ENCODE data around the gene SEC24D.

Gene SEC24D

DNA sequence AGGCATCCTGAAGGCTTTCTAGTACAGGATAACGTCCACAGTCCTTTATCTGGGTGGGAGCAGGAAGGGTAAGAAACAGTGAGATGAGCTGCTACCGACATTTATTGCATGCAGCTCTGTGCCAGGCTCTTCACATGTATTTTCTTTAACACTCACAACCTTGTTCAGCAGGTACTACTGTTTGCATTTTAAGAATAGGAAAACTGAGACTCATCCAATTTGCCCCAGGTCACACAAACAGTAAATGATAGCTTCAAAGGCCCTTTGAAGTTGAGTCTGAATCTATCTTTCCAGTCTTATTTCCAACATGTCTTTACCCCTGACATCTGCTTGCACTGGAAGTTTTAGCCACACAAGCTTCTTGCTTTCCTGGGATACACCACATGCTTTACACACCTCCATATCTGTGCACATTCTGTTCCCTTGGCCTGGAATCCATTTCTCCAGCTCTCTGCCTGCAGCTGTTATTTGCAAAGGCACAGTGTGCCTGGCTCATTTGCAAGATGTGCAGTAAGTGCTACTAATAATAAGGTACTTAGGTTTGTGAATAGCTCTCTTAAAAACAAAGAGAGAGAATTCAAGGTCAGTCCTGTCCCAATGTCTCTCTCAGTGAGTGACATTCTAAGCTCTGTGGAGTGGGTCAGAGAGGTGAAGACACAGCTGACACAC is 89.5 kb downstream of the SEC24D start:
- Histone ChIP-seq H3K36me3 (ENCODE audit: control insufficient read depth in 1 of 2, insufficient read depth in 2 of 2, low read length in 2 of 2) (peaks cover 26 to 37% of the 10 kb centered on the region in 2 experiments), H4K91ac (ENCODE audit: low read depth, low read length) (no peak overlapping the region), H4K8ac (ENCODE audit: low read depth, low read length) (no peak overlapping the region), H3K4me3 (ENCODE audit: low read depth, low read length) (no peak overlapping the region), H3K9me3 (ENCODE audit: insufficient read depth, low read depth, low read length) (no peaks in the 10 kb centered on the region), H4K12ac (ENCODE audit: low read depth, low read length) (no peak overlapping the region), H3K27ac (ENCODE audit: low read depth, low read length) (peak overlapping the region; percentile 27), H3K79me2 (ENCODE audit: control insufficient read depth, insufficient read depth, low read length, poor library complexity) (no peaks in the 10 kb centered on the region), H3K27me3 (ENCODE audit: insufficient read depth, low read length) (no peaks in the 10 kb centered on the region), H2AFZ (ENCODE audit: insufficient read depth, low read length, poor library complexity) (no peak overlapping the region), H2BK12ac (ENCODE audit: low read length) (no peak overlapping the region), H2BK5ac (ENCODE audit: low read depth, low read length, poor library complexity) (no peak overlapping the region), H2AK5ac (ENCODE audit: low read length) (no peak overlapping the region), H3K14ac (ENCODE audit: low read length) (no peak overlapping the region), H3K4me2 (ENCODE audit: low read length) (no peak overlapping the region), H3K23ac (ENCODE audit: low read length) (no peak overlapping the region), H3K79me1 (ENCODE audit: low read length) (peaks cover 3% of the 10 kb centered on the region), H3K18ac (ENCODE audit: low read length) (no peak overlapping the region), H2BK120ac (ENCODE audit: insufficient read depth, low read length, poor library complexity) (no peak overlapping the region), H3K4me1 (ENCODE audit: control insufficient read depth in 1 of 2, insufficient read depth in 2 of 2, low read length in 2 of 2) (peaks cover 4% of the 10 kb centered on the region in 2 experiments), H3K9ac (ENCODE audit: low read length) (no peak overlapping the region), H3K4ac (ENCODE audit: low read depth, low read length) (no peak overlapping the region)
- no CpG with 5 or more reads among the region's 2 CpGs for WGBS (ENCODE audit: extremely low coverage, insufficient coverage, insufficient read length)
- no peak for DNase-seq

GRCh38 chr4:118745357-118745756 is 90.6 kb downstream of the SEC24D start:
- Histone ChIP-seq H3K79me2 (ENCODE audit: control insufficient read depth, insufficient read depth, low read length, poor library complexity) (no peaks in the 10 kb centered on the region), H2BK12ac (ENCODE audit: low read length) (no peak overlapping the region), H2AK5ac (ENCODE audit: low read length) (no peak overlapping the region), H3K27me3 (ENCODE audit: insufficient read depth, low read length) (no peaks in the 10 kb centered on the region), H2BK5ac (ENCODE audit: low read depth, low read length, poor library complexity) (peak overlapping the region; percentile 66), H3K36me3 (ENCODE audit: control insufficient read depth in 1 of 2, insufficient read depth in 2 of 2, low read length in 2 of 2) (peaks cover 25 to 37% of the 10 kb centered on the region in 2 experiments), H4K91ac (ENCODE audit: low read depth, low read length) (no peak overlapping the region), H3K23ac (ENCODE audit: low read length) (no peak overlapping the region), H4K12ac (ENCODE audit: low read depth, low read length) (no peak overlapping the region), H3K4me3 (ENCODE audit: low read depth, low read length) (no peak overlapping the region), H3K18ac (ENCODE audit: low read length) (no peak overlapping the region), H3K9me3 (ENCODE audit: insufficient read depth, low read depth, low read length) (no peaks in the 10 kb centered on the region), H4K8ac (ENCODE audit: low read depth, low read length) (no peak overlapping the region), H2AFZ (ENCODE audit: insufficient read depth, low read length, poor library complexity) (no peak overlapping the region), H3K14ac (ENCODE audit: low read length) (no peak overlapping the region), H2BK120ac (ENCODE audit: insufficient read depth, low read length, poor library complexity) (no peak overlapping the region), H3K27ac (ENCODE audit: low read depth, low read length) (no peak overlapping the region), H3K9ac (ENCODE audit: low read length) (no peak overlapping the region), H3K4me2 (ENCODE audit: low read length) (no peak overlapping the region), H3K4me1 (ENCODE audit: control insufficient read depth in 1 of 2, insufficient read depth in 2 of 2, low read length in 2 of 2) (peaks cover 4% of the 10 kb centered on the region in 2 experiments), H3K4ac (ENCODE audit: low read depth, low read length) (no peak overlapping the region), H3K79me1 (ENCODE audit: low read length) (peaks cover 5% of the 10 kb centered on the region)
- no CpG with 5 or more reads among the region's 3 CpGs for WGBS (ENCODE audit: extremely low coverage, insufficient coverage, insufficient read length)
- DNase-seq: no peak

- no CpG with 5 or more reads among the region's 4 CpGs for whole genome bisulfite sequencing (ENCODE audit: extremely low coverage, insufficient coverage, insufficient read length)
- H3K27ac ChIP-seq (ENCODE audit: low read depth, low read length): no peak overlapping the region
- peaks cover 23 to 38% of the 10 kb centered on the region in 2 experiments for H3K36me3 ChIP-seq (ENCODE audit: control insufficient read depth in 1 of 2, insufficient read depth in 2 of 2, low read length in 2 of 2)
- H2BK12ac ChIP-seq (ENCODE audit: low read length): no peak overlapping the region
- no peak overlapping the region for H2BK5ac ChIP-seq (ENCODE audit: low read depth, low read length, poor library complexity)
- H3K79me1 ChIP-seq (ENCODE audit: low read length): peaks cover 5% of the 10 kb centered on the region
- H2AK5ac ChIP-seq (ENCODE audit: low read length): no peak overlapping the region
- no peak overlapping the region for H3K14ac ChIP-seq (ENCODE audit: low read length)
- DNase-seq: no peak
- H3K4me2 ChIP-seq (ENCODE audit: low read length): no peak overlapping the region
- H3K9me3 ChIP-seq (ENCODE audit: insufficient read depth, low read depth, low read length): no peaks in the 10 kb centered on the region
- H4K91ac ChIP-seq (ENCODE audit: low read depth, low read length): no peak overlapping the region
- H3K9ac ChIP-seq (ENCODE audit: low read length): no peak overlapping the region
- no peaks in the 10 kb centered on the region for H3K79me2 ChIP-seq (ENCODE audit: control insufficient read depth, insufficient read depth, low read length, poor library complexity)
- H3K4ac ChIP-seq (ENCODE audit: low read depth, low read length): no peak overlapping the region
- H4K12ac ChIP-seq (ENCODE audit: low read depth, low read length): no peak overlapping the region
- no peak overlapping the region for H3K4me3 ChIP-seq (ENCODE audit: low read depth, low read length)
- no peaks in the 10 kb centered on the region for H3K27me3 ChIP-seq (ENCODE audit: insufficient read depth, low read length)
- no peak overlapping the region for H2BK120ac ChIP-seq (ENCODE audit: insufficient read depth, low read length, poor library complexity)
- H3K4me1 ChIP-seq (ENCODE audit: control insufficient read depth in 1 of 2, insufficient read depth in 2 of 2, low read length in 2 of 2): peaks cover 4% of the 10 kb centered on the region in 2 experiments
- H3K23ac ChIP-seq (ENCODE audit: low read length): no peak overlapping the region
- no peak overlapping the region for H4K8ac ChIP-seq (ENCODE audit: low read depth, low read length)
- no peak overlapping the region for H3K18ac ChIP-seq (ENCODE audit: low read length)
- H2AFZ ChIP-seq (ENCODE audit: insufficient read depth, low read length, poor library complexity): no peak overlapping the region
Measured at GRCh38 chr4:118743867-118744266, 92.1 kb downstream of the SEC24D start.

DNA sequence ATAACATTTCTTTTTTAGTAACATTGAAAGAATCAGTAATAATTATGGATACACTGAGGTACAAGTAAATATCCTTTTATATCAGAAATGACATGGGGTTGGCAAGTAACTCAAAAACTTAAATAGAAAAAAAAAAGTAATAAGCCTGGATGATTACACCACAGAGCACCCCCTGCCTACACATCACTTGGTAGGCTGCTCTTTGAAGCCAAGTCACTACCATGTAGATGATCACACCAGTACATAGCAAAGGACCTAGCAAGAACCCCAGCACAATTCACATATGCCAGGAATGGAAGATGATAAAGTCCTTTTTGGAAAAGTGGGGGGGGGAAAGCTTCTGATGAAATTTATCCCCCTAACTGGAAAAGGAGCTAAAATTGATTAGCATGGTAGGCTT is 93.9 kb downstream of the SEC24D start:
- DNase-seq: no peak
- no peak overlapping the region for H3K18ac ChIP-seq (ENCODE audit: low read length)
- peaks cover 19 to 41% of the 10 kb centered on the region in 2 experiments for H3K36me3 ChIP-seq (ENCODE audit: control insufficient read depth in 1 of 2, insufficient read depth in 2 of 2, low read length in 2 of 2)
- no peak overlapping the region for H3K9ac ChIP-seq (ENCODE audit: low read length)
- no peak overlapping the region for H2BK5ac ChIP-seq (ENCODE audit: low read depth, low read length, poor library complexity)
- no peaks in the 10 kb centered on the region for H3K79me2 ChIP-seq (ENCODE audit: control insufficient read depth, insufficient read depth, low read length, poor library complexity)
- peaks cover 4% of the 10 kb centered on the region in 2 experiments for H3K4me1 ChIP-seq (ENCODE audit: control insufficient read depth in 1 of 2, insufficient read depth in 2 of 2, low read length in 2 of 2)
- H2AFZ ChIP-seq (ENCODE audit: insufficient read depth, low read length, poor library complexity): no peak overlapping the region
- no peak overlapping the region for H3K4me3 ChIP-seq (ENCODE audit: low read depth, low read length)
- H3K27ac ChIP-seq (ENCODE audit: low read depth, low read length): no peak overlapping the region
- no peaks in the 10 kb centered on the region for H3K27me3 ChIP-seq (ENCODE audit: insufficient read depth, low read length)
- no peak overlapping the region for H2BK12ac ChIP-seq (ENCODE audit: low read length)
- no peak overlapping the region for H3K4me2 ChIP-seq (ENCODE audit: low read length)
- H4K8ac ChIP-seq (ENCODE audit: low read depth, low read length): no peak overlapping the region
- H2AK5ac ChIP-seq (ENCODE audit: low read length): no peak overlapping the region
- no peak overlapping the region for H3K23ac ChIP-seq (ENCODE audit: low read length)
- H4K12ac ChIP-seq (ENCODE audit: low read depth, low read length): no peak overlapping the region
- H2BK120ac ChIP-seq (ENCODE audit: insufficient read depth, low read length, poor library complexity): no peak overlapping the region
- no peak overlapping the region for H3K4ac ChIP-seq (ENCODE audit: low read depth, low read length)
- H3K9me3 ChIP-seq (ENCODE audit: insufficient read depth, low read depth, low read length): no peaks in the 10 kb centered on the region
- H4K91ac ChIP-seq (ENCODE audit: low read depth, low read length): no peak overlapping the region
- no peak overlapping the region for H3K14ac ChIP-seq (ENCODE audit: low read length)
- peaks cover 5% of the 10 kb centered on the region for H3K79me1 ChIP-seq (ENCODE audit: low read length)
